Prostate gland (tissue), 2 donors: ENCODE data around the gene TMEM117.

Experiments used
- CTCF ChIP-seq, 4 experiments: fragments of 200-600 bp in 2 of 4; fragments of 450-650 bp in 2 of 4; sonication (generic) in 2 of 4; IDR thresholded peaks; 1 replicate in 3 of 4; 2 replicates in 1 of 4; pipeline ENCODE4 v1.5.1; 2016 to 2019; ENCODE audit warnings: antibody characterized with exemption in 4 of 4, mild to moderate bottlenecking in 2 of 4, moderate library complexity in 2 of 4
- POLR2AphosphoS5 ChIP-seq: sonication (generic); formaldehyde crosslinking; IDR thresholded peaks from one replicate; pipeline ENCODE4 v1.6.1; 2017; ENCODE audit warnings: antibody characterized with exemption

- no peak for TF ChIP-seq POLR2AphosphoS5
- no peak for TF ChIP-seq CTCF (IDR thresholded peaks at IDR 0.05)
These were observed 9.2 kb upstream of the TMEM117 start for GRCh38 chr12:43826681-43827080.
